ENCODE data around the gene SLC25A39. TPM values are rescaled to one million over a fixed set of nuclear protein-coding genes. Genes with fewer than 3 reads are reported as not detected.

Gene SLC25A39, protein sequence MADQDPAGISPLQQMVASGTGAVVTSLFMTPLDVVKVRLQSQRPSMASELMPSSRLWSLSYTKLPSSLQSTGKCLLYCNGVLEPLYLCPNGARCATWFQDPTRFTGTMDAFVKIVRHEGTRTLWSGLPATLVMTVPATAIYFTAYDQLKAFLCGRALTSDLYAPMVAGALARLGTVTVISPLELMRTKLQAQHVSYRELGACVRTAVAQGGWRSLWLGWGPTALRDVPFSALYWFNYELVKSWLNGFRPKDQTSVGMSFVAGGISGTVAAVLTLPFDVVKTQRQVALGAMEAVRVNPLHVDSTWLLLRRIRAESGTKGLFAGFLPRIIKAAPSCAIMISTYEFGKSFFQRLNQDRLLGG
- 144 to 215 TPM (median 212 TPM) in 5 replicates for total RNA-seq (2022; extraction: Qiagen RNA extraction)

DNA sequence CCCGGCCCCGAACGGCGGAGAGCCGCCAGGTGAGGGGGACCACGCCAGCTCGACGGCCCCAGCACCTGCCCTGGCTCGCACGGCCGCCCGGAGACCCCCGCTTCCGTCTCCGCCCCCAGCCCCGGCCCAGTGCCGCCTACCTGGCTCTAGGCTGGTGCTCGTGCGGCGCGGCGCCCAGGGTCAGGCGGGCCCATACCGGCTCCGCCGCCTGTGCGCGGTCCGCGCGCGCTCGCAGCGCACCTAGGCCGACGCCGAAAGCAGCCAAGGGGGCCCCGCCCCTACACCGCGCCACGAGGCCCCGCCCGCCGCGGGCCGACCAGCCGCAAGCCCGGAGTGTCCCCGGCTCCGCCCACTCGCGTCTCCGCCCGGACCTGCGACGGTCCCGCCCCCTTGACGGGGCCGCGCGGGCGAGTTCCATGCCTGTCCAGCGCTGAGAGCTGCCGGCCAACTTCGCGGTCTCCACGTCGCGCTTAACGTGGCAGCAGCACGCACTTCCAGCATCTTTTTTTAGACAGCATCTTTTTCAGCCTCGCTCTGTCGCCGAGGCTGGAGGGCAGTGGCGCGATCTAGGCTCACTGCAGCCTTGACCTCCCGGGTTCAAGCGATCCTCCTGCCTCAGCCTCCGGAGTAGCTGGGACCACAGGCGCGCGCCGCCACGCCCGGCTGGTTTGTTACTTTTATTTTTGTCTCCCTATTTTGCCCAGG is at the start of gene SLC25A39:
Gene SLC25A39 (minus strand): TSS at position 253 of the 705 bp plus-strand sequence. CDS start 1,261 bp downstream, outside the sequence.

DNA sequence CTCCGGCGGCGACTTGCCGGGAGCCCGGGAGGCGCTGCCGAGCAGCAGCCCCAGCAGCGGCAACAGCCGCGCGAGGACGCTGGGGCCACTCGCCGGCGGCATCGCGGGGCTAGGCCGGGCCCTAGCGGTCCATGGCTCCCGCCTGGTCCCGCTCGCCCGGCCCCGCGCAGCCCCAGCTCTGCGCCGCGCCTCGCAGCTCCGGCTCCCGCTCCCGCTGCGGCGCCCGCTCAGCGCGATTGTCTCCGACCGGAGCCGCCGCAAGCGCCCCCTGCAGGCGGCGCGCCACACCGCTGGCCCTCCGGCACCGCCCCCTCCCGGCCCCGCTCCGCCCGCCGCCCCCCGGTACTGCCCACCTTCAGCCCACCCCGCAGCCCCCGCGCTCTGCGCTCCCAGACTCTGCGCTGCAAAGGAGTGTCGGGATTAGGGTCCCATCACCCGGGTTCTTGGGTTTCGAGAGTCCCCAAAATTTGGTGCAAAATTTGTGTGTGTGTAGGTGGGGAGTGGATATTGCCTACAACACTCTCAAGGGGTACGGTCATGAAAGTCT is 39.1 kb upstream of the SLC25A39 start, which contains the start of gene FAM171A2:
Gene FAM171A2 (minus strand): TSS at position 241 of the 547 bp plus-strand sequence. CDS start 139 bp downstream, at position 102.

DNA sequence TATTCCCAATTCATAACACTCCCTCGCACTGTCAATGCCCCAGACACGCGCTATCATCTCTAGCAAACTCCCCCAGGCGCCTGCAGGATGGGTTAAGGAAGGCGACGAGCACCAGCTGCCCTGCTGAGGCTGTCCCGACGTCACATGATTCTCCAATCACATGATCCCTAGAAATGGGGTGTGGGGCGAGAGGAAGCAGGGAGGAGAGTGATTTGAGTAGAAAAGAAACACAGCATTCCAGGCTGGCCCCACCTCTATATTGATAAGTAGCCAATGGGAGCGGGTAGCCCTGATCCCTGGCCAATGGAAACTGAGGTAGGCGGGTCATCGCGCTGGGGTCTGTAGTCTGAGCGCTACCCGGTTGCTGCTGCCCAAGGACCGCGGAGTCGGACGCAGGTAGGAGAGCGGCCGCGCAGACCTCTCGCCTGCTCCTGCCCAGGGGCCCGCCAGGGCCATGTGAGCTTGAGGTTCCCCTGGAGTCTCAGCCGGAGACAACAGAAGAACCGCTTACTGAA is 20.4 kb upstream of the SLC25A39 start, which contains the start of gene GRN:
Gene GRN (plus strand): TSS at position 364 of the 515 bp plus-strand sequence. CDS start 3,863 bp downstream, outside the sequence.

DNA sequence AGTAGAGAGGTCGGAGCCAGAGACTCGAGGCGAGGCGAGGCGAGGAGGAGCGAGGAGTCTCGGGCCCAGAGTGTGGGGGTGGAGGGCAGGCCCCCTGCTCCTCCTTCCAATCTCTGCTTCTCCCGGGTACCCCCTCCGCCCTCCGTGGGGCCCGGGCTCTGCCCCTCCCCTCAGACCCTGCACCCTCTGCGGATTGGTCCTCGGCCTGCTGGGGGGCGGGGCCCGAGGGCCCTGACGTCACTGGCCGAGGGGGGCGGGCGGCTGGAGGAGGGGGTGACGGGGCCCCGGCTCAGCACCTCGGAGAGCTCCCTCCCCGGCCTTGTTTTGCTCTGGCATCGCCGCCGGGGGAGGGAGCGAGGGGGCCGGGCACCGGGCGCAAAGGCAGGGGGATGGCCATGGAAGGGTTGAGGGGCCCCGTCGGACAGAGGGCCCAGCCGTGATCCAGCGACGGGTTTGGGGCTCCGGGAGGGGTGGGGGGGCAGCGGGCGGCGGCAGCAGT is 16.3 kb downstream of the SLC25A39 start, which contains the start of gene RUNDC3A:
Gene RUNDC3A (plus strand): TSS at position 282 of the 499 bp plus-strand sequence. CDS start 232 bp downstream, outside the sequence.

Other genes with a start within 250 kb of the SLC25A39 start
- gene HDAC5, start 201.2 kb downstream of the SLC25A39 start, total RNA-seq (2022; extraction: Qiagen RNA extraction): 13.6 to 17.2 TPM (median 15.6 TPM) in 5 replicates
- 8.9 to 10.6 TPM (median 9.4 TPM) in 5 replicates for gene HROB, start 182.9 kb downstream of the SLC25A39 start, total RNA-seq (2022; extraction: Qiagen RNA extraction)
- 0.04 to 0.08 TPM (median 0.05 TPM) in 3 of 5 replicates, not detected in the others for gene ASB16, start 154.1 kb downstream of the SLC25A39 start, total RNA-seq (2022; extraction: Qiagen RNA extraction)
- gene TMUB2, start 137.9 kb downstream of the SLC25A39 start, total RNA-seq (2022; extraction: Qiagen RNA extraction): 36.3 to 46.3 TPM (median 45.0 TPM) in 5 replicates
- gene ATXN7L3, start 124.9 kb downstream of the SLC25A39 start, total RNA-seq (2022; extraction: Qiagen RNA extraction): 51.9 to 71.6 TPM (median 67.8 TPM) in 5 replicates
- gene UBTF, start 105.1 kb downstream of the SLC25A39 start, total RNA-seq (2022; extraction: Qiagen RNA extraction): 97.8 to 105 TPM (median 100 TPM) in 5 replicates
- gene SLC4A1, start 56.7 kb downstream of the SLC25A39 start, total RNA-seq (2022; extraction: Qiagen RNA extraction): 0.01 TPM in 1 of 5 replicates, not detected in the others
- gene RUNDC3A, start 16.2 kb downstream of the SLC25A39 start, total RNA-seq (2022; extraction: Qiagen RNA extraction): 0.55 to 1.3 TPM (median 0.57 TPM) in 5 replicates
- 215 to 265 TPM (median 248 TPM) in 5 replicates for gene GRN, start 20.5 kb upstream of the SLC25A39 start, total RNA-seq (2022; extraction: Qiagen RNA extraction)
- 2.5 to 5.2 TPM (median 4.2 TPM) in 5 replicates for gene FAM171A2, start 39.0 kb upstream of the SLC25A39 start, total RNA-seq (2022; extraction: Qiagen RNA extraction)
- 0.78 to 1.9 TPM (median 1.6 TPM) in 5 replicates for gene ITGA2B, start 64.8 kb upstream of the SLC25A39 start, total RNA-seq (2022; extraction: Qiagen RNA extraction)
- gene GPATCH8, start 178.6 kb upstream of the SLC25A39 start, total RNA-seq (2022; extraction: Qiagen RNA extraction): 17.1 to 22.9 TPM (median 21.7 TPM) in 5 replicates
- gene FZD2, start 232.7 kb upstream of the SLC25A39 start, total RNA-seq (2022; extraction: Qiagen RNA extraction): 28.5 to 50.4 TPM (median 43.5 TPM) in 5 replicates